SK-N-SH (cell line): ENCODE data around the gene DLGAP3. TPM values are rescaled to one million over a fixed set of nuclear protein-coding genes. Genes with fewer than 3 reads are reported as not detected.

ENCODE experiments used
- CTCF ChIA-PET: fragments of 300-600, 350-600 bp; formaldehyde crosslinking; extraction: SDS; loops from one replicate; lab custom pipeline; 2021; lab: Yijun Ruan, JAX
- POLR2A ChIA-PET: fragments of 350-600 bp; sonication (Branson Sonifier 250); formaldehyde crosslinking; extraction: SDS; loops from one replicate; lab custom pipeline; 2020; ENCODE audit warnings: antibody characterized with exemption, inconsistent platforms; lab: Yijun Ruan, JAX
- DNase-seq: peaks from one replicate; pipeline ENCODE4 v3.0.0; 2012
- H2AFZ ChIP-seq: fragments of 200-600 bp; sonication (generic); 2 replicates; pipeline ENCODE4 v1.8.1; 2016; ENCODE audit warnings: antibody characterized with exemption, mild to moderate bottlenecking, low read depth
- H3F3A ChIP-seq: fragments of 200-600 bp; sonication (generic); replicated peaks from 2 replicates; pipeline ENCODE3; 2016; ENCODE audit warnings: antibody characterized with exemption, mild to moderate bottlenecking; ENCODE audit not compliant: insufficient read depth
- H3K27ac ChIP-seq, 2 experiments: fragments of 200-500 bp in 1 of 2; fragments of 200-600 bp in 1 of 2; sonication (Bioruptor generic) in 1 of 2; sonication (generic), shearing (Covaris generic) in 1 of 2; 2 replicates each; pipeline versions ENCODE4 v1.5.1 to v1.6.1; 2014 to 2016; ENCODE audit warnings: low read depth in 2 of 2, inconsistent platforms in 1 of 2, low read length in 1 of 2, mild to moderate bottlenecking in 1 of 2, mixed read lengths in 1 of 2
- H3K27me3 ChIP-seq: fragments of 200-600 bp; sonication (generic), shearing (Covaris generic); 2 replicates; pipeline ENCODE4 v1.6.1; 2016; ENCODE audit warnings: mixed run types; ENCODE audit not compliant: insufficient read depth
- H3K36me3 ChIP-seq, 2 experiments: fragments of 200-500 bp in 1 of 2; fragments of 200-600 bp in 1 of 2; sonication (Bioruptor generic) in 1 of 2; sonication (generic) in 1 of 2; replicated peaks in 1 of 2; 2 replicates each; pipeline versions ENCODE3 to v1.5.1; 2014 to 2016; ENCODE audit warnings: low read length in 1 of 2, mild to moderate bottlenecking in 1 of 2; ENCODE audit not compliant: insufficient read depth in 2 of 2, control insufficient read depth in 1 of 2
- H3K4me1 ChIP-seq, 2 experiments: fragments of 200-500 bp in 1 of 2; fragments of 200-600 bp in 1 of 2; sonication (Bioruptor generic) in 1 of 2; sonication (generic), shearing (Covaris generic) in 1 of 2; 2 replicates each; pipeline versions ENCODE4 v1.5.1 to v1.6.1; 2014 to 2016; ENCODE audit warnings: low read depth in 1 of 2, low read length in 1 of 2, mixed run types in 1 of 2; ENCODE audit not compliant: insufficient read depth in 2 of 2, control insufficient read depth in 1 of 2
- H3K4me2 ChIP-seq: fragments of 200-600 bp; sonication (generic), shearing (Covaris generic); 2 replicates; pipeline ENCODE4 v1.6.1; 2017; ENCODE audit warnings: mixed run types
- H3K4me3 ChIP-seq, 2 experiments: fragments of 200-500 bp in 1 of 2; fragments of 200-600 bp in 1 of 2; sonication (Bioruptor generic) in 1 of 2; sonication (generic), shearing (Covaris generic) in 1 of 2; 2 replicates each; pipeline versions ENCODE4 v1.5.1 to v1.8.1; 2014 to 2016; ENCODE audit warnings: low read depth in 2 of 2, inconsistent platforms in 1 of 2, low read length in 1 of 2, mild to moderate bottlenecking in 1 of 2, mixed read lengths in 1 of 2, moderate library complexity in 1 of 2
- H3K79me2 ChIP-seq: fragments of 200-600 bp; sonication (generic); 2 replicates; pipeline ENCODE4 v1.8.1; 2017; ENCODE audit warnings: mild to moderate bottlenecking; ENCODE audit not compliant: insufficient read depth
- H3K9ac ChIP-seq: fragments of 200-600 bp; sonication (generic); 2 replicates; pipeline ENCODE4 v1.6.1; 2017; ENCODE audit warnings: mixed run types
- H3K9me2 ChIP-seq: fragments of 200-600 bp; sonication (generic); 2 replicates; pipeline ENCODE4 v1.6.1; 2017; ENCODE audit warnings: mixed run types
- H3K9me3 ChIP-seq: fragments of 200-600 bp; sonication (generic); 2 replicates; pipeline ENCODE4 v1.6.1; 2017; ENCODE audit warnings: mixed run types, mild to moderate bottlenecking, moderate library complexity
- H4K20me1 ChIP-seq: fragments of 200-600 bp; sonication (generic); 2 replicates; pipeline ENCODE4 v1.6.1; 2017; ENCODE audit warnings: mild to moderate bottlenecking, mixed run types; ENCODE audit not compliant: insufficient read depth
- CHD2 ChIP-seq: fragments of 150-350 bp; IDR thresholded peaks from 2 replicates; pipeline ENCODE4 v1.6.1; 2018; ENCODE audit warnings: low read length; ENCODE audit not compliant: partially characterized antibody
- EP300 ChIP-seq, 2 experiments: IDR thresholded peaks; 2 replicates each; pipeline versions ENCODE4 v1.4.0 to v1.6.1; 2012; ENCODE audit warnings: borderline replicate concordance in 1 of 2, low read depth in 1 of 2, low read length in 1 of 2
- EZH2phosphoT487 ChIP-seq: fragments of 200-600 bp; sonication (generic); IDR thresholded peaks from 2 replicates; pipeline ENCODE4 v1.6.1; 2017; ENCODE audit warnings: low read depth, mixed run types, mild to moderate bottlenecking, antibody characterized with exemption, moderate library complexity, borderline replicate concordance
- FOXM1 ChIP-seq: IDR thresholded peaks from 2 replicates; pipeline ENCODE4 v1.4.0; 2012; ENCODE audit warnings: low read depth, mild to moderate bottlenecking
- GABPA ChIP-seq: IDR thresholded peaks from 2 replicates; pipeline ENCODE4 v1.4.0; 2012; ENCODE audit warnings: low read depth, mild to moderate bottlenecking
- GATA2 ChIP-seq: sonication (generic); formaldehyde crosslinking; IDR thresholded peaks from 2 replicates; pipeline ENCODE4 v1.5.0; 2020; ENCODE audit warnings: mild to moderate bottlenecking, missing genetic modification reagents
- MXI1 ChIP-seq: IDR thresholded peaks from 2 replicates; pipeline ENCODE4 v1.6.1; 2012; ENCODE audit warnings: mild to moderate bottlenecking, low read depth, low read length, improper control_type of control experiment
- POLR2AphosphoS5 ChIP-seq: IDR thresholded peaks from 2 replicates; pipeline ENCODE4 v1.6.1; 2012; ENCODE audit warnings: low read depth, low read length
- RCOR1 ChIP-seq: fragments of 150-350 bp; IDR thresholded peaks from 2 replicates; pipeline ENCODE4 v1.6.1; 2017; ENCODE audit warnings: antibody characterized with exemption, low read length
- REST ChIP-seq: IDR thresholded peaks from 2 replicates; pipeline ENCODE4 v1.6.1; 2012; ENCODE audit warnings: mild to moderate bottlenecking, low read depth, low read length, moderate library complexity
- SMC3 ChIP-seq: IDR thresholded peaks from 2 replicates; pipeline ENCODE4 v1.6.1; 2012; ENCODE audit warnings: low read depth, low read length, improper control_type of control experiment
- TAF1 ChIP-seq: IDR thresholded peaks from 2 replicates; pipeline ENCODE4 v1.6.1; 2012; ENCODE audit warnings: low read depth, mild to moderate bottlenecking, low read length, moderate library complexity, borderline replicate concordance
- TCF12 ChIP-seq: IDR thresholded peaks from 2 replicates; pipeline ENCODE4 v1.4.0; 2012
- USF2 ChIP-seq: fragments of 150-350 bp; IDR thresholded peaks from 2 replicates; pipeline ENCODE4 v1.6.1; 2017; ENCODE audit warnings: antibody characterized with exemption, low read length, low read depth, borderline replicate concordance
- ZBTB33 ChIP-seq: IDR thresholded peaks from 2 replicates; pipeline ENCODE4 v1.4.0; 2012; ENCODE audit warnings: low read depth, borderline replicate concordance
- WGBS: methylation state at CpG from one replicate; pipeline ENCODE4 v1.1.6; 2017; ENCODE audit warnings: low lambda C conversion rate; 5-methylcytosine and 5-hydroxymethylcytosine counted together
- polyA plus RNA-seq, 3 experiments: library from polyadenylated mRNA; depleted of rRNA; stranded (reverse); fragments of >200 nt; gene quantifications; 2 replicates each; pipeline ENCODE4 v1.2.3, GENCODE V29; 2012

Gene DLGAP3
- polyA plus RNA-seq, 1 of the 3 experiments (the other 2 are of a cell fraction), result 0.15 TPM

- TF ChIP-seq EZH2phosphoT487, result no peak
- no peak for TF ChIP-seq FOXM1
These were observed 32.8 kb downstream of the DLGAP3 start (continued) for GRCh38 chr1:34896612-34897011.

GRCh38 chr1:34889705-34890104 is 39.7 kb downstream of the DLGAP3 start:
- H3K4me3 ChIP-seq, result no peak overlapping the region
- POLR2A ChIA-PET, result no interaction called here
- H3K27ac ChIP-seq, result no peak overlapping the region
- 13% methylated on average over 4 of the region's 4 CpGs for WGBS
- DNase-seq, result no peak
- H3K4me2 ChIP-seq, result no peak overlapping the region
- no peaks in the 10 kb centered on the region for H3K36me3 ChIP-seq
- H2AFZ ChIP-seq, result no peak overlapping the region
- H4K20me1 ChIP-seq, result no peaks in the 10 kb centered on the region
- no peak overlapping the region for H3K9ac ChIP-seq
- H3K79me2 ChIP-seq, result no peaks in the 10 kb centered on the region
- CTCF ChIA-PET, result interaction anchor here (1.0 to 4.5 kb wide), 2 partner anchors 23 to 37 kb away, joined by 3 to 18 read pairs; no protein-coding TSS in a partner anchor
- H3F3A ChIP-seq, result no peaks in the 10 kb centered on the region
- H3K9me3 ChIP-seq, result peaks cover 4% of the 10 kb centered on the region; the same call in 1 of the 2 replicates
- no peak for TF ChIP-seq TAF1
- no peak for TF ChIP-seq CHD2
- TF ChIP-seq ZBTB33, result no peak
- TF ChIP-seq MXI1, result no peak
- TF ChIP-seq TCF12, result no peak
- TF ChIP-seq GATA2, result no peak
- H3K4me1 ChIP-seq, result no peaks in the 10 kb centered on the region
- H3K9me2 ChIP-seq, result no peaks in the 10 kb centered on the region
- no peaks in the 10 kb centered on the region for H3K27me3 ChIP-seq

- TF ChIP-seq TCF12 (no peak), RCOR1 (no peak), GABPA (no peak), TAF1 (no peak), POLR2AphosphoS5 (no peak), EP300 (IDR thresholded peaks at IDR 0.05; ENCODE audit: borderline replicate concordance in 1 of 2, low read depth in 1 of 2, low read length in 1 of 2) (no peak), SMC3 (no peak), REST (no peak), USF2 (no peak), MXI1 (no peak)
These were observed 41.9 kb downstream of the DLGAP3 start for GRCh38 chr1:34887593-34887992.

More at GRCh38 chr1:34887593-34887992, 41.9 kb downstream of the DLGAP3 start:
- Histone ChIP-seq H3K27ac (no peak overlapping the region), H3K4me1 (no peaks in the 10 kb centered on the region), H3F3A (no peaks in the 10 kb centered on the region), H3K4me2 (no peak overlapping the region), H3K27me3 (no peaks in the 10 kb centered on the region), H3K4me3 (no peak overlapping the region), H3K9me3 (peaks cover 4% of the 10 kb centered on the region; the same call in 1 of the 2 replicates), H4K20me1 (no peaks in the 10 kb centered on the region), H2AFZ (no peak overlapping the region), H3K79me2 (no peaks in the 10 kb centered on the region), H3K9me2 (no peaks in the 10 kb centered on the region), H3K36me3 (no peaks in the 10 kb centered on the region), H3K9ac (no peak overlapping the region)
- ChIA-PET POLR2A (no interaction called here), CTCF (interaction anchor here (2.0 to 2.4 kb wide), 2 partner anchors 28 to 35 kb away, joined by 6 to 8 read pairs; partner anchors contain the start of gene SMIM12)
- WGBS, result 79% methylated on average over 4 of the region's 4 CpGs
- no peak for DNase-seq
